ENCODE measurements around the gene ZNF385C. TPM values are rescaled to one million over a fixed set of nuclear protein-coding genes. Genes with fewer than 3 reads are reported as not detected.

ZNF385C gene
- total RNA-seq, 1 experiment from 2014 or later, result 1.1 TPM

DNA sequence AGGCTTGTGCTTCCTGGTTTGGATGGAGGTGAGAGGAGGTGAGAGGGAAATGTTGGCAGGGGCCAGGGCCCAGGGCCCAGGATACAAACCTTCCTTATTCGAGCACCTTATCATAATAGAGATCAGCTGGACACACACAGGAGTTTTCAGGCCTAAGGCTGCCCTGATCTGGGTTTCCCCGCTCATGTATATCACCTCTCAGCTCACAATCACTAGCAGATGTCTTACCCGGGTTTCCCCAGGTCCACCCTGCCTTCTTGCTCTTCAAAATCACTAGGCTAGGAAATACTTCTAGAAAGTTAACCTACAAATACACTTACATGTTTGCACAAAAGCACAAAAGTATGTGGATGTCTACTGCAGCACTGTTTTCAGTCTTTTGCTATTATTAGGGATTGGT, 28.6 kb upstream of the ZNF385C start:
- Histone ChIP-seq H3K27me3 (ENCODE audit: insufficient read depth, low read length) (no peaks in the 10 kb centered on the region), H3K4me1 (ENCODE audit: control insufficient read depth in 1 of 2, insufficient read depth in 2 of 2, low read length in 2 of 2) (no peaks in the 10 kb centered on the region), H3K4me3 (replicated peaks in 1 of 2; ENCODE audit: low read depth in 1 of 2, low read length in 2 of 2) (no peak overlapping the region), H4K20me1 (ENCODE audit: insufficient read depth) (no peaks in the 10 kb centered on the region), H3K9ac (ENCODE audit: low read length) (no peak overlapping the region), H3K36me3 (ENCODE audit: control insufficient read depth in 1 of 2, insufficient read depth in 2 of 2, low read length in 2 of 2) (peaks cover 29 to 45% of the 10 kb centered on the region in 2 experiments; a peak in 3 of 4 replicates), H2AFZ (ENCODE audit: low read depth, low read length, poor library complexity, severe bottlenecking) (no peak overlapping the region), H3K9me3 (ENCODE audit: control insufficient read depth in 1 of 2, insufficient read depth in 1 of 2, low read depth in 1 of 2, low read length in 2 of 2) (no peaks in the 10 kb centered on the region), H3K9me2 (ENCODE audit: insufficient read depth) (no peaks in the 10 kb centered on the region), H3K27ac (ENCODE audit: low read depth, low read length) (no peak overlapping the region), H3K79me2 (ENCODE audit: insufficient read depth, low read length) (peaks cover 18% of the 10 kb centered on the region; the same call in 1 of the 2 replicates), H3K4me2 (ENCODE audit: low read length) (no peak overlapping the region)
- no TSS peak for BruUV-seq (replicated peaks)
- DNase-seq (ENCODE audit: low read depth, low spot score) (no peak), ATAC-seq (no peak)
- ChIA-PET RAD21 (ENCODE audit: low non-redundant PET in 1 of 2, low total read pairs in 2 of 2, uncharacterized antibody in 2 of 2, unreplicated experiment in 2 of 2) (no interaction called here), POLR2A (no interaction called here), CTCF (interaction anchor here (0.7 kb wide), 1 partner anchor 18 kb away, joined by 3 read pairs; no protein-coding TSS in a partner anchor)
- TF ChIP-seq, protein P1, sequence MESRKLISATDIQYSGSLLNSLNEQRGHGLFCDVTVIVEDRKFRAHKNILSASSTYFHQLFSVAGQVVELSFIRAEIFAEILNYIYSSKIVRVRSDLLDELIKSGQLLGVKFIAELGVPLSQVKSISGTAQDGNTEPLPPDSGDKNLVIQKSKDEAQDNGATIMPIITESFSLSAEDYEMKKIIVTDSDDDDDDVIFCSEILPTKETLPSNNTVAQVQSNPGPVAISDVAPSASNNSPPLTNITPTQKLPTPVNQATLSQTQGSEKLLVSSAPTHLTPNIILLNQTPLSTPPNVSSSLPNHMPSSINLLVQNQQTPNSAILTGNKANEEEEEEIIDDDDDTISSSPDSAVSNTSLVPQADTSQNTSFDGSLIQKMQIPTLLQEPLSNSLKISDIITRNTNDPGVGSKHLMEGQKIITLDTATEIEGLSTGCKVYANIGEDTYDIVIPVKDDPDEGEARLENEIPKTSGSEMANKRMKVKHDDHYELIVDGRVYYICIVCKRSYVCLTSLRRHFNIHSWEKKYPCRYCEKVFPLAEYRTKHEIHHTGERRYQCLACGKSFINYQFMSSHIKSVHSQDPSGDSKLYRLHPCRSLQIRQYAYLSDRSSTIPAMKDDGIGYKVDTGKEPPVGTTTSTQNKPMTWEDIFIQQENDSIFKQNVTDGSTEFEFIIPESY (IDR thresholded peaks at IDR 0.05; ENCODE audit: extremely low read depth, insufficient replicate concordance, low read length), result no peak
- TF ChIP-seq JUND (IDR thresholded peaks at IDR 0.05) (no peak), SP1 (IDR thresholded peaks at IDR 0.05; ENCODE audit: low read depth) (no peak), ZFX (IDR thresholded peaks at IDR 0.05) (no peak), SRF (IDR thresholded peaks at IDR 0.05; ENCODE audit: low read depth) (no peak), EGR1 (IDR thresholded peaks at IDR 0.05; ENCODE audit: low read depth) (no peak), CBX3 (IDR thresholded peaks at IDR 0.05; ENCODE audit: low read depth) (no peak), TCF7L2 (IDR thresholded peaks at IDR 0.05; ENCODE audit: borderline replicate concordance, extremely low read depth, insufficient read depth, insufficient read length) (no peak), ZNF274 (IDR thresholded peaks at IDR 0.05; ENCODE audit: low read depth, low read length) (no peak), EZH2 (IDR thresholded peaks at IDR 0.05) (no peak), POLR2AphosphoS5 (IDR thresholded peaks at IDR 0.05; ENCODE audit: low read depth, low read length) (no peak), EZH2phosphoT487 (IDR thresholded peaks at IDR 0.05; ENCODE audit: borderline replicate concordance) (no peak), RAD21 (IDR thresholded peaks at IDR 0.05; ENCODE audit: low read depth) (no peak)
- TF ChIP-seq, protein P2, sequence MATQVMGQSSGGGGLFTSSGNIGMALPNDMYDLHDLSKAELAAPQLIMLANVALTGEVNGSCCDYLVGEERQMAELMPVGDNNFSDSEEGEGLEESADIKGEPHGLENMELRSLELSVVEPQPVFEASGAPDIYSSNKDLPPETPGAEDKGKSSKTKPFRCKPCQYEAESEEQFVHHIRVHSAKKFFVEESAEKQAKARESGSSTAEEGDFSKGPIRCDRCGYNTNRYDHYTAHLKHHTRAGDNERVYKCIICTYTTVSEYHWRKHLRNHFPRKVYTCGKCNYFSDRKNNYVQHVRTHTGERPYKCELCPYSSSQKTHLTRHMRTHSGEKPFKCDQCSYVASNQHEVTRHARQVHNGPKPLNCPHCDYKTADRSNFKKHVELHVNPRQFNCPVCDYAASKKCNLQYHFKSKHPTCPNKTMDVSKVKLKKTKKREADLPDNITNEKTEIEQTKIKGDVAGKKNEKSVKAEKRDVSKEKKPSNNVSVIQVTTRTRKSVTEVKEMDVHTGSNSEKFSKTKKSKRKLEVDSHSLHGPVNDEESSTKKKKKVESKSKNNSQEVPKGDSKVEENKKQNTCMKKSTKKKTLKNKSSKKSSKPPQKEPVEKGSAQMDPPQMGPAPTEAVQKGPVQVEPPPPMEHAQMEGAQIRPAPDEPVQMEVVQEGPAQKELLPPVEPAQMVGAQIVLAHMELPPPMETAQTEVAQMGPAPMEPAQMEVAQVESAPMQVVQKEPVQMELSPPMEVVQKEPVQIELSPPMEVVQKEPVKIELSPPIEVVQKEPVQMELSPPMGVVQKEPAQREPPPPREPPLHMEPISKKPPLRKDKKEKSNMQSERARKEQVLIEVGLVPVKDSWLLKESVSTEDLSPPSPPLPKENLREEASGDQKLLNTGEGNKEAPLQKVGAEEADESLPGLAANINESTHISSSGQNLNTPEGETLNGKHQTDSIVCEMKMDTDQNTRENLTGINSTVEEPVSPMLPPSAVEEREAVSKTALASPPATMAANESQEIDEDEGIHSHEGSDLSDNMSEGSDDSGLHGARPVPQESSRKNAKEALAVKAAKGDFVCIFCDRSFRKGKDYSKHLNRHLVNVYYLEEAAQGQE (IDR thresholded peaks at IDR 0.05; ENCODE audit: low read depth), result no peak
- TF ChIP-seq, protein P3, sequence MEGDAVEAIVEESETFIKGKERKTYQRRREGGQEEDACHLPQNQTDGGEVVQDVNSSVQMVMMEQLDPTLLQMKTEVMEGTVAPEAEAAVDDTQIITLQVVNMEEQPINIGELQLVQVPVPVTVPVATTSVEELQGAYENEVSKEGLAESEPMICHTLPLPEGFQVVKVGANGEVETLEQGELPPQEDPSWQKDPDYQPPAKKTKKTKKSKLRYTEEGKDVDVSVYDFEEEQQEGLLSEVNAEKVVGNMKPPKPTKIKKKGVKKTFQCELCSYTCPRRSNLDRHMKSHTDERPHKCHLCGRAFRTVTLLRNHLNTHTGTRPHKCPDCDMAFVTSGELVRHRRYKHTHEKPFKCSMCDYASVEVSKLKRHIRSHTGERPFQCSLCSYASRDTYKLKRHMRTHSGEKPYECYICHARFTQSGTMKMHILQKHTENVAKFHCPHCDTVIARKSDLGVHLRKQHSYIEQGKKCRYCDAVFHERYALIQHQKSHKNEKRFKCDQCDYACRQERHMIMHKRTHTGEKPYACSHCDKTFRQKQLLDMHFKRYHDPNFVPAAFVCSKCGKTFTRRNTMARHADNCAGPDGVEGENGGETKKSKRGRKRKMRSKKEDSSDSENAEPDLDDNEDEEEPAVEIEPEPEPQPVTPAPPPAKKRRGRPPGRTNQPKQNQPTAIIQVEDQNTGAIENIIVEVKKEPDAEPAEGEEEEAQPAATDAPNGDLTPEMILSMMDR (IDR thresholded peaks at IDR 0.05 in 2 of 3, conservative IDR thresholded peaks at IDR 0.05 in 1 of 3; ENCODE audit: borderline replicate concordance in 1 of 3, insufficient read depth in 1 of 3, low read depth in 2 of 3, low read length in 2 of 3), result no peak
- intact Hi-C loops (cut with micrococcal nuclease), result no loop called here
